B cell (primary cell): Measurements from ENCODE around the gene ACP6.
"Not testable (repeated sequence)": the region's sequence is repeated elsewhere in the genome, so short reads cannot be mapped to it uniquely, and the experiment has no call there.

ENCODE experiments used
- EZH2 ChIP-seq: IDR thresholded peaks from 2 replicates; pipeline ENCODE4 v1.6.1; 2012; ENCODE audit warnings: borderline replicate concordance, low read depth, mild to moderate bottlenecking, moderate library complexity, low read length; ENCODE audit not compliant: insufficient read depth, poor library complexity, severe bottlenecking
- TF ChIP-seq, protein P1 (sequence below): fragments of 200-600 bp; IDR thresholded peaks from one replicate; pipeline ENCODE4 v1.8.0; 2022; ENCODE audit warnings: antibody characterized with exemption, mild to moderate bottlenecking

DNA sequence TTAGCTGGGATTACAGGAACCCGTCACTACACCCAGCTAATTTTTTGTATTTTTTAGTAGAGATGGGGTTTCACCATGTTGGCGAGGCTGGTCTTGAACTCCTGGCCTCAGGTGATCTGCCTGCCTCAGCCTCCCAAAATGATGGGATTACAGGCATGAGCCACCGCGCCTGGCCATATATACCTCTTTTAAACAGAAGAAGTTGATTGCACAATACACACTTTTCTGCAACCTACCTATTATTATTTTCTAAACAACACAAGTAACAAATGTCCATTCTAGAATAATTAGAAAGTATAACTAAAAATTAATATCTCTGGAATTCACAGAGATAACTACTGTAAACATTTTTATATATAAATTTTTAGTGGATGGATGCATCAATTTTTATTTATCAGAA, 55.4 kb downstream of the ACP6 start:
- TF ChIP-seq, protein P1, sequence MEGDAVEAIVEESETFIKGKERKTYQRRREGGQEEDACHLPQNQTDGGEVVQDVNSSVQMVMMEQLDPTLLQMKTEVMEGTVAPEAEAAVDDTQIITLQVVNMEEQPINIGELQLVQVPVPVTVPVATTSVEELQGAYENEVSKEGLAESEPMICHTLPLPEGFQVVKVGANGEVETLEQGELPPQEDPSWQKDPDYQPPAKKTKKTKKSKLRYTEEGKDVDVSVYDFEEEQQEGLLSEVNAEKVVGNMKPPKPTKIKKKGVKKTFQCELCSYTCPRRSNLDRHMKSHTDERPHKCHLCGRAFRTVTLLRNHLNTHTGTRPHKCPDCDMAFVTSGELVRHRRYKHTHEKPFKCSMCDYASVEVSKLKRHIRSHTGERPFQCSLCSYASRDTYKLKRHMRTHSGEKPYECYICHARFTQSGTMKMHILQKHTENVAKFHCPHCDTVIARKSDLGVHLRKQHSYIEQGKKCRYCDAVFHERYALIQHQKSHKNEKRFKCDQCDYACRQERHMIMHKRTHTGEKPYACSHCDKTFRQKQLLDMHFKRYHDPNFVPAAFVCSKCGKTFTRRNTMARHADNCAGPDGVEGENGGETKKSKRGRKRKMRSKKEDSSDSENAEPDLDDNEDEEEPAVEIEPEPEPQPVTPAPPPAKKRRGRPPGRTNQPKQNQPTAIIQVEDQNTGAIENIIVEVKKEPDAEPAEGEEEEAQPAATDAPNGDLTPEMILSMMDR, result not testable (repeated sequence)
- not testable (repeated sequence) for TF ChIP-seq EZH2
